H9 (cell line): ENCODE data around the gene B3GAT3. TPM values are rescaled to one million over a fixed set of nuclear protein-coding genes. Genes with fewer than 3 reads are reported as not detected.

Source experiments
- DNase-seq: peaks from one replicate; pipeline ENCODE4 v3.0.0-alpha.2; 2017
- H2AFZ ChIP-seq: one replicate; pipeline ENCODE4 v1.6.1; 2013; ENCODE audit warnings: mild to moderate bottlenecking, low read length, control low read depth, moderate library complexity
- H2AK5ac ChIP-seq: 2 replicates; pipeline ENCODE4 v1.6.1; 2013; ENCODE audit warnings: low read length, control low read depth, mixed read lengths; ENCODE audit not compliant: insufficient read length
- H2BK120ac ChIP-seq: one replicate; pipeline ENCODE4 v1.6.1; 2013; ENCODE audit warnings: low read depth, mild to moderate bottlenecking, low read length, control low read depth, inconsistent platforms; ENCODE audit not compliant: poor library complexity, severe bottlenecking
- H2BK12ac ChIP-seq: 2 replicates; pipeline ENCODE4 v1.6.1; 2013; ENCODE audit warnings: low read length, control low read depth, mixed read lengths, low read depth; ENCODE audit not compliant: insufficient read length
- H2BK15ac ChIP-seq: 2 replicates; pipeline ENCODE4 v1.6.1; 2013; ENCODE audit warnings: low read depth, low read length, control low read depth
- H2BK20ac ChIP-seq: one replicate; pipeline ENCODE4 v1.6.1; 2013; ENCODE audit warnings: low read depth, mild to moderate bottlenecking, low read length, control low read depth, inconsistent platforms; ENCODE audit not compliant: poor library complexity, severe bottlenecking
- H2BK5ac ChIP-seq: 2 replicates; pipeline ENCODE4 v1.6.1; 2013; ENCODE audit warnings: low read length, control low read depth, mixed read lengths; ENCODE audit not compliant: insufficient read length
- H3K14ac ChIP-seq: 2 replicates; pipeline ENCODE4 v1.6.1; 2013; ENCODE audit warnings: low read length, control low read depth; ENCODE audit not compliant: insufficient read depth
- H3K18ac ChIP-seq: 2 replicates; pipeline ENCODE4 v1.6.1; 2013; ENCODE audit warnings: low read depth, mild to moderate bottlenecking, mixed read lengths, low read length, control low read depth; ENCODE audit not compliant: insufficient read length
- H3K23ac ChIP-seq: 2 replicates; pipeline ENCODE4 v1.6.1; 2013; ENCODE audit warnings: low read length, control low read depth, mixed read lengths, low read depth; ENCODE audit not compliant: insufficient read length
- H3K23me2 ChIP-seq: 2 replicates; pipeline ENCODE4 v1.6.1; 2013; ENCODE audit warnings: low read depth, mild to moderate bottlenecking, mixed read lengths, low read length, control low read depth; ENCODE audit not compliant: insufficient read length, poor library complexity, severe bottlenecking
- H3K27ac ChIP-seq: 2 replicates; pipeline ENCODE4 v1.5.1; 2013; ENCODE audit warnings: low read length, control low read depth, mixed read lengths, low read depth; ENCODE audit not compliant: insufficient read length
- H3K27me3 ChIP-seq: 2 replicates; pipeline ENCODE4 v1.6.1; 2013; ENCODE audit warnings: low read length, control low read depth, inconsistent platforms; ENCODE audit not compliant: insufficient read depth
- H3K4ac ChIP-seq: 2 replicates; pipeline ENCODE4 v1.6.1; 2013; ENCODE audit warnings: low read depth, mild to moderate bottlenecking, control low read depth, inconsistent platforms, low read length, moderate library complexity
- H3K4me1 ChIP-seq: 2 replicates; pipeline ENCODE4 v1.6.1; 2013; ENCODE audit warnings: low read length, control low read depth, inconsistent platforms; ENCODE audit not compliant: insufficient read depth
- H3K4me2 ChIP-seq: 2 replicates; pipeline ENCODE4 v1.6.1; 2013; ENCODE audit warnings: low read length, control low read depth, mixed read lengths; ENCODE audit not compliant: insufficient read length, insufficient read depth
- H3K56ac ChIP-seq: 2 replicates; pipeline ENCODE4 v1.6.1; 2013; ENCODE audit warnings: low read depth, mild to moderate bottlenecking, mixed read lengths, low read length, control low read depth; ENCODE audit not compliant: insufficient read length
- H3K79me1 ChIP-seq: 2 replicates; pipeline ENCODE4 v1.6.1; 2013; ENCODE audit warnings: low read depth, mild to moderate bottlenecking, moderate library complexity, low read length, control low read depth, inconsistent platforms; ENCODE audit not compliant: insufficient read depth, poor library complexity, severe bottlenecking
- H3K79me2 ChIP-seq: 2 replicates; pipeline ENCODE4 v1.6.1; 2013; ENCODE audit warnings: low read length, control low read depth, inconsistent platforms; ENCODE audit not compliant: insufficient read depth
- H3K9ac ChIP-seq: 2 replicates; pipeline ENCODE4 v1.6.1; 2013; ENCODE audit warnings: low read length, control low read depth, mixed read lengths; ENCODE audit not compliant: insufficient read length; ENCODE audit errors: extremely low read depth
- H3K9me3 ChIP-seq: one replicate; pipeline ENCODE4 v1.6.1; 2013; ENCODE audit warnings: low read depth, low read length, inconsistent platforms; ENCODE audit not compliant: control insufficient read depth
- H3T11ph ChIP-seq: one replicate; pipeline ENCODE4 v1.6.1; 2013; ENCODE audit warnings: mild to moderate bottlenecking, low read length, control low read depth, inconsistent platforms
- H4K20me1 ChIP-seq: one replicate; pipeline ENCODE4 v1.6.1; 2013; ENCODE audit not compliant: control insufficient read depth, insufficient read length, insufficient read depth
- H4K5ac ChIP-seq: 2 replicates; pipeline ENCODE4 v1.6.1; 2013; ENCODE audit warnings: low read depth, mild to moderate bottlenecking, mixed read lengths, low read length, control low read depth; ENCODE audit not compliant: insufficient read length
- H4K8ac ChIP-seq: replicated peaks from 2 replicates; pipeline ENCODE4 v1.6.1; 2013; ENCODE audit warnings: low read length, control low read depth, mixed read lengths, low read depth; ENCODE audit not compliant: insufficient read length
- H4K91ac ChIP-seq: 2 replicates; pipeline ENCODE4 v1.6.1; 2013; ENCODE audit warnings: low read depth, mild to moderate bottlenecking, moderate library complexity, mixed read lengths, low read length, control low read depth; ENCODE audit not compliant: insufficient read length
- H3K27ac Mint-ChIP-seq, 3 experiments: 2 replicates in 2 of 3; 3 replicates in 1 of 3; pipeline ENCODE4 v1.8.0; 2020 to 2021; ENCODE audit warnings: mixed read lengths in 3 of 3, mild to moderate bottlenecking in 1 of 3, moderate library complexity in 1 of 3
- H3K27me3 Mint-ChIP-seq: 2 replicates; pipeline ENCODE4 v1.8.0; 2021; ENCODE audit warnings: low read depth, mild to moderate bottlenecking, moderate library complexity, mixed read lengths
- H3K36me3 Mint-ChIP-seq, 3 experiments: 2 replicates in 2 of 3; 3 replicates in 1 of 3; pipeline ENCODE4 v1.8.0; 2020 to 2021; ENCODE audit warnings: low read depth in 3 of 3, mixed read lengths in 3 of 3; ENCODE audit not compliant: insufficient read depth in 1 of 3
- H3K4me1 Mint-ChIP-seq, 2 experiments: 2 replicates each; pipeline ENCODE4 v1.8.0; 2020; ENCODE audit warnings: mixed read lengths in 2 of 2
- H3K4me3 Mint-ChIP-seq, 2 experiments: 2 replicates in 1 of 2; 3 replicates in 1 of 2; pipeline ENCODE4 v1.8.0; 2020 to 2021; ENCODE audit warnings: mild to moderate bottlenecking in 2 of 2, mixed read lengths in 2 of 2, moderate library complexity in 1 of 2
- H3K9me3 Mint-ChIP-seq, 2 experiments: 2 replicates in 1 of 2; 3 replicates in 1 of 2; pipeline ENCODE4 v1.8.0; 2020; ENCODE audit warnings: mild to moderate bottlenecking in 2 of 2, mixed read lengths in 2 of 2, moderate library complexity in 1 of 2
- WGBS: extraction: QIAGEN DNeasy Blood & Tissue Kit; methylation state at CpG from one replicate; pipeline ENCODE4 v1.1.7; 2013; ENCODE audit warnings: missing lambda C conversion rate, low lambda C conversion rate, mixed read lengths; ENCODE audit not compliant: insufficient read length; ENCODE audit errors: extremely low coverage; 5-methylcytosine and 5-hydroxymethylcytosine counted together
- total RNA-seq: library from RNA; stranded (reverse); gene quantifications from 2 replicates; pipeline ENCODE4 v1.2.1, GENCODE V29; 2021
- TF ChIP-seq, protein P1 (sequence below): fragments of 200-600 bp; sonication (generic); conservative IDR thresholded peaks from 3 replicates; pipeline ENCODE4 v1.8.0; 2021; ENCODE audit warnings: antibody characterized with exemption, mild to moderate bottlenecking

Gene B3GAT3
- total RNA-seq, 1 experiment from 2014 or later: 30.8 TPM

DNA sequence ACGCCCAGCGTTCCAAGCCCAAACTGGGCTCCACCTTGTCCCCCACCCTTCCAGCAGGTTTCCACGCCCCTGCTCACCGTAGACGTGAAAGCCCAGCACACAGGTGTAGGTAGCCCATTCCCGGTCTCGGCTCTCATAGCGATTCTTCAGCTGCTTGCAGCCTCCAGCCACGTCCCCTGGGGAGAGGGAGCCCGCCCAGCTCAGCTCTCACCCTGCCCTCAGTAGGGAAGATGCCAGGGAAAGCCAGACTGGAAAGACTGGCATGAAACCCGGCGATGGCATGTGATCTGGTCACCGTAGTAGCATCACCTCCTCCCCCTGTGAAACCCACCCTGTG lies 18.7 kb downstream of the B3GAT3 start:
- no peak overlapping the region for H3K27ac Mint-ChIP-seq
- Histone ChIP-seq H3K9me3 (no peaks in the 10 kb centered on the region), H3K9ac (no peak overlapping the region)

More for the DNA sequence above, 18.7 kb downstream of the B3GAT3 start:
- no peak overlapping the region for H4K8ac ChIP-seq
- H3K36me3 Mint-ChIP-seq: peaks cover 32 to 43% (median 32%) of the 10 kb centered on the region in 3 experiments
- no peaks in the 10 kb centered on the region for H3K9me3 Mint-ChIP-seq
- no peak overlapping the region for H2AFZ ChIP-seq
- H4K91ac ChIP-seq: no peak overlapping the region
- H2AK5ac ChIP-seq: no peak overlapping the region
- H3K4me2 ChIP-seq: peak overlapping the region; percentile 39
- no peaks in the 10 kb centered on the region; the same call in 1 of the 2 replicates for H3K79me2 ChIP-seq
- H3K18ac ChIP-seq: no peak overlapping the region
- no CpG with 5 or more reads among the region's 13 CpGs for WGBS
- no peak overlapping the region for H3K4ac ChIP-seq
- TF ChIP-seq, protein P1, sequence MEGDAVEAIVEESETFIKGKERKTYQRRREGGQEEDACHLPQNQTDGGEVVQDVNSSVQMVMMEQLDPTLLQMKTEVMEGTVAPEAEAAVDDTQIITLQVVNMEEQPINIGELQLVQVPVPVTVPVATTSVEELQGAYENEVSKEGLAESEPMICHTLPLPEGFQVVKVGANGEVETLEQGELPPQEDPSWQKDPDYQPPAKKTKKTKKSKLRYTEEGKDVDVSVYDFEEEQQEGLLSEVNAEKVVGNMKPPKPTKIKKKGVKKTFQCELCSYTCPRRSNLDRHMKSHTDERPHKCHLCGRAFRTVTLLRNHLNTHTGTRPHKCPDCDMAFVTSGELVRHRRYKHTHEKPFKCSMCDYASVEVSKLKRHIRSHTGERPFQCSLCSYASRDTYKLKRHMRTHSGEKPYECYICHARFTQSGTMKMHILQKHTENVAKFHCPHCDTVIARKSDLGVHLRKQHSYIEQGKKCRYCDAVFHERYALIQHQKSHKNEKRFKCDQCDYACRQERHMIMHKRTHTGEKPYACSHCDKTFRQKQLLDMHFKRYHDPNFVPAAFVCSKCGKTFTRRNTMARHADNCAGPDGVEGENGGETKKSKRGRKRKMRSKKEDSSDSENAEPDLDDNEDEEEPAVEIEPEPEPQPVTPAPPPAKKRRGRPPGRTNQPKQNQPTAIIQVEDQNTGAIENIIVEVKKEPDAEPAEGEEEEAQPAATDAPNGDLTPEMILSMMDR: no peak
- H2BK15ac ChIP-seq: no peak overlapping the region
- no peak overlapping the region for H3T11ph ChIP-seq
- no peak overlapping the region for H3K23ac ChIP-seq
- H2BK120ac ChIP-seq: no peak overlapping the region
- no peak for DNase-seq
- H3K79me1 ChIP-seq: no peaks in the 10 kb centered on the region
- H4K5ac ChIP-seq: no peak overlapping the region
- H3K23me2 ChIP-seq: peaks cover 4% of the 10 kb centered on the region
- peak overlapping the region; percentile 16; the same call in 1 of the 2 replicates for H3K14ac ChIP-seq
- no peak overlapping the region for H2BK20ac ChIP-seq
- no peak overlapping the region for H3K56ac ChIP-seq
- H3K27ac ChIP-seq: no peak overlapping the region
- H3K4me1 ChIP-seq: peaks cover 8% of the 10 kb centered on the region
- peaks cover 34% of the 10 kb centered on the region for H3K27me3 Mint-ChIP-seq
- no peak overlapping the region for H2BK12ac ChIP-seq
- H3K4me1 Mint-ChIP-seq: peaks cover 52 to 74% of the 10 kb centered on the region in 2 experiments
- peak overlapping the region; percentile 90 to 93 for H3K4me3 Mint-ChIP-seq
- peaks cover 12% of the 10 kb centered on the region; the same call in 1 of the 2 replicates for H3K27me3 ChIP-seq
- no peak overlapping the region for H2BK5ac ChIP-seq
- H4K20me1 ChIP-seq: peaks cover 2% of the 10 kb centered on the region
